Stimulated activated CD4-positive, alpha-beta T cell treated with anti-CD3 and anti-CD28 coated beads, Interleukin-15, amount 100 ng/mL, for 24 hours (primary cell): ENCODE measurements around the gene DNM1L.
A peak's percentile ranks its signal among the peaks of the same experiment; 100 is the strongest.

ENCODE experiments used
- DNase-seq: peaks from one replicate; pipeline ENCODE4 v3.0.0-alpha.2; 2020

DNM1L gene

GRCh38 chr12:32679091-32679919 lies at the start of gene DNM1L:
Gene DNM1L, plus strand, starts transcription at chr12:32679301. Its CDS starts 63 bp downstream, at chr12:32679364.
- peak; percentile 93 for DNase-seq

- DNase-seq: no peak
These were observed 37.7 kb upstream of the DNM1L start for GRCh38 chr12:32641287-32641901.

GRCh38 chr12:32644431-32644830 lies 34.7 kb upstream of the DNM1L start:
- no peak for DNase-seq

- DNase-seq: no peak
These were observed 31.8 kb upstream of the DNM1L start for GRCh38 chr12:32647275-32647674.

- no peak for DNase-seq
These were observed 28.6 kb upstream of the DNM1L start for GRCh38 chr12:32650508-32650907.

- DNase-seq: no peak
These were observed 27.7 kb upstream of the DNM1L start for GRCh38 chr12:32651151-32651955.

- DNase-seq: no peak
These were observed 27.2 kb upstream of the DNM1L start for GRCh38 chr12:32651956-32652210.

- DNase-seq: no peak
These were observed 19.1 kb upstream of the DNM1L start for GRCh38 chr12:32659908-32660440.

GRCh38 chr12:32661706-32662105 lies 17.4 kb upstream of the DNM1L start:
- no peak for DNase-seq

GRCh38 chr12:32662665-32663064 lies 16.4 kb upstream of the DNM1L start:
- no peak for DNase-seq

GRCh38 chr12:32666018-32666417 lies 13.1 kb upstream of the DNM1L start:
- DNase-seq: no peak

GRCh38 chr12:32669584-32669983 lies 9.5 kb upstream of the DNM1L start:
- DNase-seq: no peak

- DNase-seq: no peak
These were observed 6.9 kb upstream of the DNM1L start for GRCh38 chr12:32671930-32672780.

GRCh38 chr12:32679920-32680237 lies 778 bp downstream of the DNM1L start:
- no peak for DNase-seq

- DNase-seq: no peak
These were observed 1.7 kb downstream of the DNM1L start for GRCh38 chr12:32680787-32681186.

GRCh38 chr12:32681272-32681671 lies 2.2 kb downstream of the DNM1L start:
- no peak for DNase-seq

GRCh38 chr12:32686340-32686739 lies 7.2 kb downstream of the DNM1L start:
- no peak for DNase-seq

- DNase-seq: no peak
These were observed 9.7 kb downstream of the DNM1L start for GRCh38 chr12:32688786-32689185.

- no peak for DNase-seq
These were observed 11.8 kb downstream of the DNM1L start for GRCh38 chr12:32690927-32691326.

- DNase-seq: no peak
These were observed 13.3 kb downstream of the DNM1L start for GRCh38 chr12:32692358-32692757.

- no peak for DNase-seq
These were observed 13.9 kb downstream of the DNM1L start for GRCh38 chr12:32693036-32693435.

- DNase-seq: no peak
These were observed 16.7 kb downstream of the DNM1L start for GRCh38 chr12:32695787-32696186.

- DNase-seq: no peak
These were observed 18.3 kb downstream of the DNM1L start for GRCh38 chr12:32697445-32697844.
